Left lobe of liver (tissue), 2 donors: Measurements from ENCODE around the gene HBQ1. TPM values are rescaled to one million over a fixed set of nuclear protein-coding genes. Genes with fewer than 3 reads are reported as not detected.
A peak's percentile ranks its signal among the peaks of the same experiment; 100 is the strongest.
"Not testable (repeated sequence)": the region's sequence is repeated elsewhere in the genome, so short reads cannot be mapped to it uniquely, and the experiment has no call there.

Experiments used
- ATAC-seq: fragments of 200-7000 bp; cut with Tn5 transposase; one replicate; pipeline ENCODE4 v1.9.1; 2020; ENCODE audit warnings: mild to moderate bottlenecking, moderate library complexity
- DNase-seq: peaks from one replicate; pipeline ENCODE4 v3.0.0-alpha.2; 2020; ENCODE audit warnings: low spot score
- total RNA-seq: library from RNA; stranded (reverse); gene quantifications from one replicate; pipeline ENCODE4 v1.2.1, GENCODE V29; 2021
- donor health status: DM: no; HTN: no; CAD: no; lungs with moderate emphysema.
- donor health status: DM: no; HTN: yes; CAD: no.

The HBQ1 gene
- total RNA-seq, 1 donor from 2014 or later = not detected

DNA sequence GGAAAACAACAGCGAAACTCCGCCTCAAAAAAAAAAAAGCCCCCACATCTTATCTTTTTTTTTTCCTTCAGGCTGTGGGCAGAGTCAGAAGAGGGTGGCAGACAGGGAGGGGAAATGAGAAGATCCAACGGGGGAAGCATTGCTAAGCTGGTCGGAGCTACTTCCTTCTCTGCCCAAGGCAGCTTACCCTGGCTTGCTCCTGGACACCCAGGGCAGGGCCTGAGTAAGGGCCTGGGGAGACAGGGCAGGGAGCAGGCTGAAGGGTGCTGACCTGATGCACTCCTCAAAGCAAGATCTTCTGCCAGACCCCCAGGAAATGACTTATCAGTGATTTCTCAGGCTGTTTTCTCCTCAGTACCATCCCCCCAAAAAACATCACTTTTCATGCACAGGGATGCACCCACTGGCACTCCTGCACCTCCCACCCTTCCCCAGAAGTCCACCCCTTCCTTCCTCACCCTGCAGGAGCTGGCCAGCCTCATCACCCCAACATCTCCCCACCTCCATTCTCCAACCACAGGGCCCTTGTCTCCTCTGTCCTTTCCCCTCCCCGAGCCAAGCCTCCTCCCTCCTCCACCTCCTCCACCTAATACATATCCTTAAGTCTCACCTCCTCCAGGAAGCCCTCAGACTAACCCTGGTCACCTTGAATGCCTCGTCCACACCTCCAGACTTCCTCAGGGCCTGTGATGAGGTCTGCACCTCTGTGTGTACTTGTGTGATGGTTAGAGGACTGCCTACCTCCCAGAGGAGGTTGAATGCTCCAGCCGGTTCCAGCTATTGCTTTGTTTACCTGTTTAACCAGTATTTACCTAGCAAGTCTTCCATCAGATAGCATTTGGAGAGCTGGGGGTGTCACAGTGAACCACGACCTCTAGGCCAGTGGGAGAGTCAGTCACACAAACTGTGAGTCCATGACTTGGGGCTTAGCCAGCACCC lies 5.0 kb upstream of the HBQ1 start:
- DNase-seq = no peak
- no peak for ATAC-seq

DNA sequence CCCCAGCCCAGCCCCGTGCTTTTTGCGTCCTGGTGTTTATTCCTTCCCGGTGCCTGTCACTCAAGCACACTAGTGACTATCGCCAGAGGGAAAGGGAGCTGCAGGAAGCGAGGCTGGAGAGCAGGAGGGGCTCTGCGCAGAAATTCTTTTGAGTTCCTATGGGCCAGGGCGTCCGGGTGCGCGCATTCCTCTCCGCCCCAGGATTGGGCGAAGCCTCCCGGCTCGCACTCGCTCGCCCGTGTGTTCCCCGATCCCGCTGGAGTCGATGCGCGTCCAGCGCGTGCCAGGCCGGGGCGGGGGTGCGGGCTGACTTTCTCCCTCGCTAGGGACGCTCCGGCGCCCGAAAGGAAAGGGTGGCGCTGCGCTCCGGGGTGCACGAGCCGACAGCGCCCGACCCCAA lies 4.3 kb upstream of the HBQ1 start:
- DNase-seq, ATAC-seq: not testable (repeated sequence)

- not testable (repeated sequence) for DNase-seq, ATAC-seq
These were observed 3.5 kb upstream of the HBQ1 start, which contains the start of gene HBA1 for GRCh38 chr16:176477-177382. HBA1 (plus strand) TSS chr16:176680; CDS start chr16:176717, 37 bp downstream.

- DNase-seq = no peak
These were observed 2.9 kb upstream of the HBQ1 start for GRCh38 chr16:177394-177822.

GRCh38 chr16:177981-178667 lies 2.1 kb upstream of the HBQ1 start:
- ATAC-seq = no peak

More at GRCh38 chr16:177394-177822, 2.9 kb upstream of the HBQ1 start:
- ATAC-seq = no peak

GRCh38 chr16:178668-179015 lies 1.6 kb upstream of the HBQ1 start:
- ATAC-seq = no peak
- no peak for DNase-seq

More at GRCh38 chr16:177981-178667, 2.1 kb upstream of the HBQ1 start:
- DNase-seq = no peak

- no peak for ATAC-seq
- no peak for DNase-seq
These were observed 807 bp upstream of the HBQ1 start for GRCh38 chr16:179211-180092.

DNA sequence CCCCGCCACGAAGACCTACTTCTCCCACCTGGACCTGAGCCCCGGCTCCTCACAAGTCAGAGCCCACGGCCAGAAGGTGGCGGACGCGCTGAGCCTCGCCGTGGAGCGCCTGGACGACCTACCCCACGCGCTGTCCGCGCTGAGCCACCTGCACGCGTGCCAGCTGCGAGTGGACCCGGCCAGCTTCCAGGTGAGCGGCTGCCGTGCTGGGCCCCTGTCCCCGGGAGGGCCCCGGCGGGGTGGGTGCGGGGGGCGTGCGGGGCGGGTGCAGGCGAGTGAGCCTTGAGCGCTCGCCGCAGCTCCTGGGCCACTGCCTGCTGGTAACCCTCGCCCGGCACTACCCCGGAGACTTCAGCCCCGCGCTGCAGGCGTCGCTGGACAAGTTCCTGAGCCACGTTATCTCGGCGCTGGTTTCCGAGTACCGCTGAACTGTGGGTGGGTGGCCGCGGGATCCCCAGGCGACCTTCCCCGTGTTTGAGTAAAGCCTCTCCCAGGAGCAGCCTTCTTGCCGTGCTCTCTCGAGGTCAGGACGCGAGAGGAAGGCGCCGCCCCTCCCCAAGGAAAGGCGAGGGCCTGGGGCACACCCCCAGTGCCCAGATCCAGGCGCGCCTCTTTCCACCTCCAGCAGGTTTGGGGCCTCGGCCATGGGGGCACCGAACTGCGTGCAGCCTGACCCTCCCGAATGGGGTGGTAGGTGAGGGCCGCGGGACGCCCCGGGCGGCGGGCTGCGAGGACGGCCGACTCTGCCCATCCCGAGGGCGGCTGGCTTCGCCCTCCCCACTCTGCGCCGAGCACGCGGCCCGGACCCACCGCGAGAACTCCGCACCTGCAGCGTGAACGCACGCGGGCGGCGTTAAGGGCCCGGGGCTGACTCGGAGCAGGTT lies 664 bp downstream of the HBQ1 start:
- DNase-seq = no peak
- ATAC-seq = peak; percentile 45

GRCh38 chr16:181565-182021 lies 1.3 kb downstream of the HBQ1 start:
- DNase-seq (peak; percentile 72), ATAC-seq (peak; percentile 93)

- no peak for DNase-seq
- ATAC-seq = no peak
These were observed 2.7 kb downstream of the HBQ1 start for GRCh38 chr16:183005-183404.

GRCh38 chr16:185213-185612 lies 5.0 kb downstream of the HBQ1 start:
- ATAC-seq = no peak
- DNase-seq = no peak

- DNase-seq (no peak), ATAC-seq (no peak)
These were observed 5.4 kb downstream of the HBQ1 start for GRCh38 chr16:185691-186090.

GRCh38 chr16:187330-187729 lies 7.1 kb downstream of the HBQ1 start:
- DNase-seq (no peak), ATAC-seq (no peak)

DNA sequence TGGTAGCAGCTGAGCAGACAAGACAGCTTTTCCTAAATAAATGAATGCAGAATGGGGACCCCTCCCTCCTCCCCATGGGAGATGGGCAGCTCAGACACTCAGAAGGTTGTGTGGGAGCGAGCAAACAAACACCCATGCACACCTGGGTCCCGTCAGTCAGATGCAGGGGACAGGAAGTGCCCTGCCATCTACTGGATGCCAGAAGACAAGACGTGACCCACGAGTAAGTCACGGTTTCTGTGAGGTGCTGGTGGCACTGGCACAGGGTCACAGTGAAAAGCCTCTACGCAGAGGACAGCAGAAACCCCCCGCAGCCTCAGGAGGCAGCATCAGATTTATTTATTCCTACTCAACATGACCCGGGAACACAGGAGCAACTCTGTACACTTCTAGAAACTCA lies 8.4 kb downstream of the HBQ1 start:
- peak; percentile 38 for ATAC-seq
- DNase-seq = no peak

- no peak for ATAC-seq
These were observed 9.4 kb downstream of the HBQ1 start for GRCh38 chr16:189604-190186.

GRCh38 chr16:191831-192230 lies 11.6 kb downstream of the HBQ1 start:
- DNase-seq (no peak), ATAC-seq (no peak)

More at GRCh38 chr16:189604-190186, 9.4 kb downstream of the HBQ1 start:
- DNase-seq = no peak

DNA sequence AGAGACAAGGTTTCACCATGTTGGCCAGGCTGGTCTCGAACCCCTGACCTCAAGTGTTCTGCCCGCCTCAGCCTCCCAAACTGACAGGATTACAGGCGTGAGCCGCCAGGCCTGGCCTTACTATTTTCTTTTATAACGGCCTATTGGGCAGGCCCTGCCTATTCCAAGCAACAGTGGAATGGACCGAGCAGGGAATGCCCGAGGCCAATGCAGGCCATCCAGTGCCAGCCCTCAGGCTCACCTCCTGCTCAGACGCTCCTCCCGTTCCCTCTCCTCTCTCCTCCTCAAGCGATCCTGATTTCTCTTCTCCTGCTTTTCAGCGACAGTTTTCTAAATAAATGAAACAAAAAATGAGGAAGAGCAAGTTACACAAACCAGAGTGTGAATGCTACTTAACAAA lies 12.4 kb downstream of the HBQ1 start:
- ATAC-seq (no peak), DNase-seq (no peak)

DNA sequence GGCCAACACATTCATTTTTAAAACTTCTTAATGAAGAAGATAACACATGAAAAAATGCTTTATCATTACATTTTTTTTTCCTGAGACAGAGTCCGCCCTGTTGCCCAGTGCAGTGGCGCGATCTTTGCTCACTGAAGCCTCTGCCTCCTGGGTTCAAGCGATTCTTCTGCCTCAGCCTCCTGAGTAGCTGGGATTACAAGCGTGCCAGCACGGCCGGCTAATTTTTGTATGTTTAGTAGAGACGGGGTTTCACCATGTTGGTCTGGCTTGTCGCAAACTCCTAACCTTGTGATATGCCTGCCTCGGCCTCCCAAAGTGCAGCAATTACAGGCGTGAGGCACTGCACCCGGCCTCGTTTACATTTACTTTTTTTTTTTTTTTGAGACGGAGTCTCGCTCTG lies 13.2 kb downstream of the HBQ1 start:
- ATAC-seq (no peak), DNase-seq (no peak)
